Measurements from ENCODE around the gene NAA16.

GRCh38 chr13:41310963-41311405 is at the start of gene NAA16:
- TF ChIP-seq CTCF (conservative IDR thresholded peaks at IDR 0.05; ENCODE audit: low read depth, low read length) = no peak
- no peak for TF ChIP-seq EZH2 (IDR thresholded peaks at IDR 0.05; ENCODE audit: borderline replicate concordance, low read depth, low read length, poor library complexity, severe bottlenecking)
